PC-3 (cell line): ENCODE measurements around the gene PPARD.

Source experiments
- CTCF ChIP-seq: fragments of 300-600 bp; sonication (generic); conservative IDR thresholded peaks from 2 replicates; pipeline ENCODE4 v1.5.1; 2017; ENCODE audit warnings: antibody characterized with exemption, low read depth, mild to moderate bottlenecking, low read length
- EZH2 ChIP-seq: fragments of 300-600 bp; sonication (generic); IDR thresholded peaks from one replicate; pipeline ENCODE4 v1.6.1; 2017; ENCODE audit warnings: antibody characterized with exemption, mild to moderate bottlenecking, low read length; ENCODE audit not compliant: unreplicated experiment
- EZH2phosphoT487 ChIP-seq: fragments of 300-600 bp; sonication (generic); IDR thresholded peaks from 2 replicates; pipeline ENCODE4 v1.6.1; 2018; ENCODE audit warnings: mild to moderate bottlenecking, antibody characterized with exemption, low read length, borderline replicate concordance

DNA sequence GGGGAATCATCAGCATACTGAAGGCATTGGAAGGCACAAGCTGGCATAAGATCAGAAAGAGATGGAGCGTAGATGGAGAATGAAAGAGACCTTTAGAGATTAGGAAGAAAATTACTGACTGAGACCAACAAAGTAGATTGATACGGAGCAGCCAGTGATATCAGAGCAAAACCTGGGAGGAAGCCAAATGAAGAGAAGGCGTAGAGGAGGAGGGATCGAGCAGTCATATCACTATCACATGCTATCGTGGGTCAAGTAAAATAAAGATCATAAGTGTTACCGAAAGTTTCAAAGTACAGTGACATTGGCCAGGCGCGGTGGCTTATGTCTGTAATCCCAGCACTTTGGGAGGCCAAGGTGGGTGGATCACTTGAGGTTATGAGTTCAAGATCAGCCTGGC, 56.2 kb downstream of the PPARD start:
- TF ChIP-seq CTCF: no peak
- TF ChIP-seq EZH2phosphoT487: no peak
- no peak for TF ChIP-seq EZH2
